HuH-7.5 (cell line): ENCODE results near the gene GPR157.

Experiments
- DNase-seq: peaks from one replicate; pipeline ENCODE4 v3.0.0; 2011; ENCODE audit warnings: low spot score

The GPR157 gene

GRCh38 chr1:9061252-9061960 is 67.5 kb downstream of the GPR157 start:
- DNase-seq = no peak

- no peak for DNase-seq
Measured at GRCh38 chr1:9059891-9060744, 68.8 kb downstream of the GPR157 start.

GRCh38 chr1:9058465-9058864 is 70.4 kb downstream of the GPR157 start:
- no peak for DNase-seq

- DNase-seq = no peak
Measured at GRCh38 chr1:9057851-9058250, 71.1 kb downstream of the GPR157 start.

GRCh38 chr1:9052272-9053049 is 76.4 kb downstream of the GPR157 start:
- no peak for DNase-seq

GRCh38 chr1:9051379-9051778 is 77.5 kb downstream of the GPR157 start:
- DNase-seq = no peak

GRCh38 chr1:9050803-9051202 is 78.1 kb downstream of the GPR157 start:
- DNase-seq = no peak
